HFF-Myc (cell line): ENCODE measurements around the gene ONECUT3.

ENCODE experiments used
- DNase-seq: peaks from one replicate; pipeline ENCODE4 v3.0.0-alpha.2; 2011; ENCODE audit warnings: low read depth; ENCODE audit errors: extremely low read depth
- H3K4me3 ChIP-seq: replicated peaks from 2 replicates; pipeline ENCODE4 v1.5.1; 2011; ENCODE audit warnings: low read depth, mild to moderate bottlenecking, control low read depth, low read length
- TF ChIP-seq, protein P1 (sequence below): IDR thresholded peaks from 2 replicates; pipeline ENCODE4 v1.5.1; 2012; ENCODE audit warnings: mild to moderate bottlenecking, low read depth, low read length, control low read depth; ENCODE audit errors: missing control alignments

Gene ONECUT3

DNA sequence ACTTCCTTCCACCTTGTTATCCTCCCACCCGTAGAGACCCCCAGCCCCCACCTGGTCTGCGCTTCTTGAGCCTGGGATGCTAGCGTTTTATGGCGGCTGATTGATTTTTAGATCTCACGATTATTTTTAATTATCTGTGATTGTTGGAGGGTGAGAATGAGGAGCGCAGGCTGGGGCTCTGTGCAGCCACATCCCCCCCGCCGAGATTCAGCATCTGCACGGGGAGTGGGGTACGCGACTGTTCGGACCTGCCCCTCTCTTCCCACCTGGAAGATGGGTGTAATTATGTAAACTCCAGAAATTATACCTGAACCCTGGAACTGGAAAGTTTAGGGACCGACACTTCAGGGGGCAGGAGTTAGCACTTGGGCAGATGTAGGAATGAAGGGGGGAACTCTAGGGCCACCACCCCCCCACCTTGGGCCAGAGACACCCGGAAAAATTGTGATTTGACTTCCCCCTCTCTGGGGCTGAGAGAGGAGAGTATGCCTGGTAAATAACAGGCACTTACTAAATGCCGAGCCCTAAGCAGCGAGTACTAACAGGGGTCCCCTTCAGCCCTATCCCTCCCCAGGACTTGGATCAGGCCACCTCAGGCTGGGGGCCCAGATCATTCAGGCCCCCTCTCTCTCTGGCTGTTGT lies 1.8 kb upstream of the ONECUT3 start:
- DNase-seq = no peak
- no peak overlapping the region for H3K4me3 ChIP-seq
- TF ChIP-seq, protein P1, sequence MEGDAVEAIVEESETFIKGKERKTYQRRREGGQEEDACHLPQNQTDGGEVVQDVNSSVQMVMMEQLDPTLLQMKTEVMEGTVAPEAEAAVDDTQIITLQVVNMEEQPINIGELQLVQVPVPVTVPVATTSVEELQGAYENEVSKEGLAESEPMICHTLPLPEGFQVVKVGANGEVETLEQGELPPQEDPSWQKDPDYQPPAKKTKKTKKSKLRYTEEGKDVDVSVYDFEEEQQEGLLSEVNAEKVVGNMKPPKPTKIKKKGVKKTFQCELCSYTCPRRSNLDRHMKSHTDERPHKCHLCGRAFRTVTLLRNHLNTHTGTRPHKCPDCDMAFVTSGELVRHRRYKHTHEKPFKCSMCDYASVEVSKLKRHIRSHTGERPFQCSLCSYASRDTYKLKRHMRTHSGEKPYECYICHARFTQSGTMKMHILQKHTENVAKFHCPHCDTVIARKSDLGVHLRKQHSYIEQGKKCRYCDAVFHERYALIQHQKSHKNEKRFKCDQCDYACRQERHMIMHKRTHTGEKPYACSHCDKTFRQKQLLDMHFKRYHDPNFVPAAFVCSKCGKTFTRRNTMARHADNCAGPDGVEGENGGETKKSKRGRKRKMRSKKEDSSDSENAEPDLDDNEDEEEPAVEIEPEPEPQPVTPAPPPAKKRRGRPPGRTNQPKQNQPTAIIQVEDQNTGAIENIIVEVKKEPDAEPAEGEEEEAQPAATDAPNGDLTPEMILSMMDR = no peak

DNA sequence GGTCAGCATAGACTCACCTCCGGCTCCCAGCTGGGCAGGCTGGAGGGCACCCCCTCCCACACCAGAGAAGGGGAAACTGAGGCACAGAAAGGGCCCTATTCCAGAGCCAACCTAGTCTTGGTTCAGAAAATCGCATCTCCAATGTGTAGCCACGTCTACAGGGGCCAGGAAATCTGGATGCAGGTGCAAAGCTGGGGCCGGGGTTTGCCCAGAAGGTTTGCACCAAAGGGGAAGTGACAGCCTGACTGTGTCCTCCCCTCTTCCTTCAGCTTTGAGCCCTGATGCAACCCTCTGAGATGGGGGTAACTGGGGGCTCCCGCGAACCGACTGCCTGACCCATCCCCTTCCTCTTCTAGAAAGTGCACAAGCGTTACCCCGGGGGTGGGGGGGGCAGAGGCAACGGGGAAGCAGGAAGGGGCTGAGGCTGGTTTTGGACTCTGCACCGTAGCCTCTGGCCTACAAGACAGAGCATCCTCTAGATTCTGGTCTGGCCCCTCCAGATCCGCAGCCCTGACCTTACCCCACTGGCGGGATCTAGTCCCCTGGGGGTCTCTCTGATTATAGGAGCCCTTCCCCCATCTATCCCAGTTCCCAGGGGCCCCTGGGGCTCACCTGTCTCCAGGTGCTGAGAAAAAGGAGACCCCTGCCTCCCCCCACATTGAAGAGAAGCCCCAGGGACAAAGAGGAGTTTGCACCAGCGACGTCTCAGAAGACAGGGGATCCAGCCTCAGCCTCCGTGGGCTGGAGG lies 1.1 kb upstream of the ONECUT3 start:
- DNase-seq = no peak
- TF ChIP-seq, protein P1 = no peak
- H3K4me3 ChIP-seq = no peak overlapping the region

DNA sequence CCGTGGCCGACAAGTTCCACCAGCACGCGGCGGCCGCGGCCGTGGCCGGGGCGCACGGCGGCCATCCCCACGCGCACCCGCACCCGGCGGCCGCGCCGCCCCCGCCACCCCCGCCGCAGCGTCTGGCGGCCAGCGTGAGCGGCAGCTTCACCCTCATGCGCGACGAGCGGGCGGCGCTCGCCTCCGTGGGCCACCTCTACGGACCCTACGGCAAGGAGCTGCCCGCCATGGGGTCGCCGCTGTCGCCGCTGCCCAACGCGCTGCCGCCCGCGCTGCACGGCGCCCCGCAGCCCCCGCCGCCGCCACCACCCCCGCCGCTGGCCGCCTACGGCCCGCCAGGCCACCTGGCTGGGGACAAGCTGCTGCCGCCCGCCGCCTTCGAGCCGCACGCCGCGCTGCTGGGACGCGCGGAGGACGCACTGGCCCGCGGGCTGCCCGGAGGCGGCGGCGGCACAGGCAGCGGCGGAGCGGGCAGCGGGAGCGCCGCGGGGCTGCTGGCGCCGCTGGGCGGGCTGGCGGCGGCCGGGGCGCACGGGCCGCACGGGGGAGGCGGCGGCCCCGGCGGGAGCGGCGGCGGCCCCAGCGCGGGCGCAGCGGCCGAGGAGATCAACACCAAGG lies 821 bp downstream of the ONECUT3 start:
- no peak overlapping the region for H3K4me3 ChIP-seq
- DNase-seq = no peak
- TF ChIP-seq, protein P1 = no peak

DNA sequence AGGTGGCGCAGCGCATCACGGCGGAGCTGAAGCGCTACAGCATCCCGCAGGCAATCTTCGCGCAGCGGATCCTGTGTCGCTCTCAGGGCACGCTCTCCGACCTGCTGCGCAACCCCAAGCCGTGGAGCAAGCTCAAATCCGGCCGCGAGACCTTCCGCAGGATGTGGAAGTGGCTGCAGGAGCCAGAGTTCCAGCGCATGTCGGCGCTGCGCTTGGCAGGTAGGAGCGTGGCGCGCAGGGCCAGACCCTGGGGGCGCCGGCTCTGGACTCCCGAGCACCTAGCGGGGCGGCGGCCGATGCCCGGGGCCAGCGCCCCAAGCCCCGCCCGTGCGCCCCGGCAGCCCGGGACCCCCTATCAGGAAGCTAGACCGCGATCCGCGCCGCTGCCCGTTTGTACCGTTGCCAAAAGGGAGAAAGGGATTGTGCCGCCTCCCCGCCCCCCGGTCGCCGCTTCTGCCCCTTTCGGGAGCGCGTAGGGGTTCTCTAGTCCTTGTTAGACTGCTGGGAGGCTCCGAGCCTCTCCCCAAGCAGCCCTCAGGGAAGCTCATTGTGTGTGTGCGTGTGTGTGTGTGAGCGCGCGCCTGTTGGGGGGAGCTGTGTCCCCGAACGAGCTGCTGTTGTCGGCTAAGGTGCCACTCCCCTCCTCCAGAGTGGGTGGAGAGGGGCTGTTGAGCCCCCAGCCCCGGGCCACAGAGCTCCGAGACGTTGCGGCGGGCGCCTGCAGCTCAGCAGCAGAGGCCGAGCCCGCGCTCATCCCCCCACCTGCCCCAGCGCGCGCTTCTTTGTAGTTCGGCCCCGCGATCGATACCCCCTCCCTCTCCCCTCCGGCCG lies 1.5 kb downstream of the ONECUT3 start:
- TF ChIP-seq, protein P1 = no peak
- no peak for DNase-seq
- H3K4me3 ChIP-seq = no peak overlapping the region

DNA sequence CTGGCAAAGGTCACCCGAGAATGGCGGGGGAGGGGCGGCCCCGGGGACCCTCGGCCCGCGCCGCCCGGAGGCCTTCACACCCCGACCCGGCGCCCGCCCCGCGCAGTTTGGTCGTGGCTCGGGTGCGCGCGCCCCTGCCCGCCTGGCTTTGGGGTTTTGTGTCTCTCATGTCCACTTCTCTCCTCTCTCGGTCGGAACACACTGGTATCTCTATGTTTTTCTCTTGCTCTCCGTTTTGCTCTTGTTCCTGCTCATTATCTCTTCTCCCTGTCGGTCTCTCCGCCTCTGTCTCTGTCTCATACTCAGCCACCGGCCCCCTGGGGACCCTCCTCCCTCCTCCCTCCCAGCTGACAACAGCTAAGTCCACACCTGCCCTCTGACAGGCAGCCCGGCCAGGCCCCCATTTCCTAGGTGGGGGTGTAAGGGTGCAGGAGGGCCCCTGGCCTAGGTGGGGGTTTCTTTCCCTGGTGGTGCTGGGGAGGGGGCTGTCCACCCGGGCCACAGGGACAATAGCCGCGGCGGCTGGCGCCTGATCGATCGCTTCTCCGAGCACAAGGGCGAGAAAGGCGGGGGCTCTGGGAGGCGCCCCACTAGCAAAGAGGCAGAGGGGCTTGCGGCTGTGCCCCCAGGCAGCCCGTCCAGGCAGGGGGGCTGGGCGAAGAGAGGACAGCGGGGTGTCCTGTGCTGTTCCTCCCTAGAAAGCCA lies 2.3 kb downstream of the ONECUT3 start:
- TF ChIP-seq, protein P1 = no peak
- no peak for DNase-seq

DNA sequence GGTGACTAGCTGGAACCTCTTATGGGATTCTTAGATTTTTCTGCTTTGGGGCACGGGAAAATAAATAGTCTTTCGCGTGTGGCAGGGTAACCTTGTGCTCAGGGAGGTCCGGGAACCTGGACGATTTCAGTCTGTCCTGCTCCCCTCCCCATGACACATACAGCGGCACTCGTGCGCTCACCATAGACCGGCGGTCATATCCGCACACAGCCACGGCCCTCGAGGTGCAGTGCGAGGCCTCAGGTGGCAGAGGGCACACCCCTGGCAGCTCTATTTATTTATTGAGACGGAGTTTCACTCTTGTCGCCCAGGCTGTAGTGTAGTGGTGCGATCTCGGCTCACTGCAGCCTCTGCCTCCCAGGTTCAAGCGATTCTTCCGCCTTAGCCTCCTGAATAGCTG lies 3.0 kb downstream of the ONECUT3 start:
- TF ChIP-seq, protein P1 = no peak

More for the DNA sequence above, 2.3 kb downstream of the ONECUT3 start:
- H3K4me3 ChIP-seq = no peak overlapping the region

More for the DNA sequence above, 3.0 kb downstream of the ONECUT3 start:
- no peak overlapping the region for H3K4me3 ChIP-seq
- DNase-seq = no peak
